Measurements from ENCODE around the gene NHLH1. TPM values are rescaled to one million over a fixed set of nuclear protein-coding genes. Genes with fewer than 3 reads are reported as not detected.
A peak's percentile ranks its signal among the peaks of the same experiment; 100 is the strongest.

NHLH1 gene
- total RNA-seq, 1 experiment from 2014 or later: 0.18 TPM

DNA sequence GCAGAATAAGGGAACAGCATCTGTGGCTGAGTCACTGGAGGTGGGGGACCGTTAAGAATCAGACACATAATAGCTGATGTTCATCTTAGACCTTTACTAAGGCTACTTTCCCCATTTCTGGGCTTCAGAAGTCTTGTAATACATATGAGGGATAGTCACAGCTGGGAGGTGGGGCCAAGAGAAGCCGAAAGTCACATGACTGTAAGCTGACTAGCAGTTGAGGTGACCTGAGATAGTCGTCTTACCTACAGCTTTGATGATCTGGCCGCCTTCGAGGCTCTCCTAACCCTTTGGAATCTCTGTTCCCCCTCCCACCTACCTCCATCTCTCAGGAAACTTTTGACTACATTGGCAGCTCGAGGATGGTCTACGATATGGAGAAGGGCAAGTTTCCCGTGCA is 14.3 kb upstream of the NHLH1 start:
- Histone ChIP-seq H3K9me3 (ENCODE audit: control insufficient read depth, insufficient read depth, low read depth, low read length) (no peaks in the 10 kb centered on the region), H3K4me3 (ENCODE audit: low read depth in 2 of 2, low read length in 2 of 2) (no peak overlapping the region), H3K36me3 (ENCODE audit: control insufficient read depth, insufficient read depth, low read length) (peaks cover 15% of the 10 kb centered on the region), H3K4me1 (ENCODE audit: control insufficient read depth, insufficient read depth, low read length) (no peaks in the 10 kb centered on the region), H3K27ac (ENCODE audit: low read length) (no peak overlapping the region), H3K27me3 (ENCODE audit: control insufficient read depth, insufficient read depth, low read length) (no peaks in the 10 kb centered on the region)
- intact Hi-C loops (cut with micrococcal nuclease; ENCODE audit: unreplicated experiment): no loop called here
- DNase-seq (ENCODE audit: low read depth, low spot score) (no peak), ATAC-seq (no peak)
- no TSS peak for BruUV-seq (replicated peaks)
- in situ Hi-C loops (cut with HindIII; ENCODE audit: low pct_unique_long_range_greater_than_20kb, low sequenced_read_pairs): no loop called here
- ChIA-PET POLR2A (no interaction called here), CTCF (no interaction called here)
- TF ChIP-seq, protein P1, sequence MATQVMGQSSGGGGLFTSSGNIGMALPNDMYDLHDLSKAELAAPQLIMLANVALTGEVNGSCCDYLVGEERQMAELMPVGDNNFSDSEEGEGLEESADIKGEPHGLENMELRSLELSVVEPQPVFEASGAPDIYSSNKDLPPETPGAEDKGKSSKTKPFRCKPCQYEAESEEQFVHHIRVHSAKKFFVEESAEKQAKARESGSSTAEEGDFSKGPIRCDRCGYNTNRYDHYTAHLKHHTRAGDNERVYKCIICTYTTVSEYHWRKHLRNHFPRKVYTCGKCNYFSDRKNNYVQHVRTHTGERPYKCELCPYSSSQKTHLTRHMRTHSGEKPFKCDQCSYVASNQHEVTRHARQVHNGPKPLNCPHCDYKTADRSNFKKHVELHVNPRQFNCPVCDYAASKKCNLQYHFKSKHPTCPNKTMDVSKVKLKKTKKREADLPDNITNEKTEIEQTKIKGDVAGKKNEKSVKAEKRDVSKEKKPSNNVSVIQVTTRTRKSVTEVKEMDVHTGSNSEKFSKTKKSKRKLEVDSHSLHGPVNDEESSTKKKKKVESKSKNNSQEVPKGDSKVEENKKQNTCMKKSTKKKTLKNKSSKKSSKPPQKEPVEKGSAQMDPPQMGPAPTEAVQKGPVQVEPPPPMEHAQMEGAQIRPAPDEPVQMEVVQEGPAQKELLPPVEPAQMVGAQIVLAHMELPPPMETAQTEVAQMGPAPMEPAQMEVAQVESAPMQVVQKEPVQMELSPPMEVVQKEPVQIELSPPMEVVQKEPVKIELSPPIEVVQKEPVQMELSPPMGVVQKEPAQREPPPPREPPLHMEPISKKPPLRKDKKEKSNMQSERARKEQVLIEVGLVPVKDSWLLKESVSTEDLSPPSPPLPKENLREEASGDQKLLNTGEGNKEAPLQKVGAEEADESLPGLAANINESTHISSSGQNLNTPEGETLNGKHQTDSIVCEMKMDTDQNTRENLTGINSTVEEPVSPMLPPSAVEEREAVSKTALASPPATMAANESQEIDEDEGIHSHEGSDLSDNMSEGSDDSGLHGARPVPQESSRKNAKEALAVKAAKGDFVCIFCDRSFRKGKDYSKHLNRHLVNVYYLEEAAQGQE (IDR thresholded peaks at IDR 0.05; ENCODE audit: insufficient read depth in 1 of 2, low read depth in 2 of 2, low read length in 1 of 2): no peak
- TF ChIP-seq TCF7L2 (IDR thresholded peaks at IDR 0.05; ENCODE audit: low read depth, low read length) (no peak), POLR2AphosphoS5 (IDR thresholded peaks at IDR 0.05; ENCODE audit: low read depth, low read length) (no peak), CTCF (IDR thresholded peaks at IDR 0.05) (no peak), SIN3A (IDR thresholded peaks at IDR 0.05; ENCODE audit: borderline replicate concordance, insufficient read depth, low read depth, low read length) (no peak)

GRCh38 chr1:160353223-160353622 is 13.6 kb upstream of the NHLH1 start:
- POLR2A ChIA-PET: no interaction called here
- DNase-seq (ENCODE audit: low read depth, low spot score): no peak
- H3K9me3 ChIP-seq (ENCODE audit: control insufficient read depth, insufficient read depth, low read depth, low read length): no peaks in the 10 kb centered on the region
- no peaks in the 10 kb centered on the region for H3K27me3 ChIP-seq (ENCODE audit: control insufficient read depth, insufficient read depth, low read length)
- in situ Hi-C loops (cut with HindIII; ENCODE audit: low pct_unique_long_range_greater_than_20kb, low sequenced_read_pairs): no loop called here
- no TSS peak for BruUV-seq (replicated peaks)
- intact Hi-C loops (cut with micrococcal nuclease; ENCODE audit: unreplicated experiment): no loop called here
- H3K36me3 ChIP-seq (ENCODE audit: control insufficient read depth, insufficient read depth, low read length): peaks cover 15% of the 10 kb centered on the region
- no peak overlapping the region for H3K4me3 ChIP-seq (ENCODE audit: low read depth in 2 of 2, low read length in 2 of 2)
- TF ChIP-seq SIN3A (IDR thresholded peaks at IDR 0.05; ENCODE audit: borderline replicate concordance, insufficient read depth, low read depth, low read length): no peak
- TF ChIP-seq CTCF (IDR thresholded peaks at IDR 0.05): no peak
- no peak for TF ChIP-seq POLR2AphosphoS5 (IDR thresholded peaks at IDR 0.05; ENCODE audit: low read depth, low read length)
- TF ChIP-seq, protein P1 (IDR thresholded peaks at IDR 0.05; ENCODE audit: insufficient read depth in 1 of 2, low read depth in 2 of 2, low read length in 1 of 2): no peak
- TF ChIP-seq TCF7L2 (IDR thresholded peaks at IDR 0.05; ENCODE audit: low read depth, low read length): no peak
- 0 out of 2 replicates have a peak, but pooled peaks have one; percentile 56 for ATAC-seq
- H3K4me1 ChIP-seq (ENCODE audit: control insufficient read depth, insufficient read depth, low read length): no peaks in the 10 kb centered on the region
- CTCF ChIA-PET: no interaction called here
- H3K27ac ChIP-seq (ENCODE audit: low read length): no peak overlapping the region

Measured in Panc1 (cell line).